ENCODE results near the gene SCFD2. TPM values are rescaled to one million over a fixed set of nuclear protein-coding genes. Genes with fewer than 3 reads are reported as not detected.
"Not testable (repeated sequence)": the region's sequence is repeated elsewhere in the genome, so short reads cannot be mapped to it uniquely, and the experiment has no call there.

The SCFD2 gene
- total RNA-seq, 1 donor from 2014 or later, result 10.7 TPM

GRCh38 chr4:53183754-53184153, 182.1 kb downstream of the SCFD2 start:
- H3K36me3 Mint-ChIP-seq (ENCODE audit: low read depth), result peaks cover 3% of the 10 kb centered on the region
- H3K4me3 Mint-ChIP-seq (ENCODE audit: unreplicated experiment), result no peak overlapping the region
- H3K27ac Mint-ChIP-seq (ENCODE audit: unreplicated experiment), result no peak overlapping the region
- peaks cover 17% of the 10 kb centered on the region for H3K9me3 Mint-ChIP-seq (ENCODE audit: low read depth)
- no peak for TF ChIP-seq CTCF (IDR thresholded peaks at IDR 0.05)
- H3K4me1 Mint-ChIP-seq (ENCODE audit: low read depth), result peaks cover 34% of the 10 kb centered on the region
- no peak for DNase-seq (ENCODE audit: low spot score)
- H3K27me3 Mint-ChIP-seq (ENCODE audit: low read depth), result no peaks in the 10 kb centered on the region

- H3K27me3 Mint-ChIP-seq (ENCODE audit: low read depth); H3K4me3 Mint-ChIP-seq (ENCODE audit: unreplicated experiment); H3K27ac Mint-ChIP-seq (ENCODE audit: unreplicated experiment); H3K36me3 Mint-ChIP-seq (ENCODE audit: low read depth); H3K4me1 Mint-ChIP-seq (ENCODE audit: low read depth): not testable (repeated sequence)
- peaks cover 34% of the 10 kb centered on the region for H3K9me3 Mint-ChIP-seq (ENCODE audit: low read depth)
- peak; percentile 64 for DNase-seq (ENCODE audit: low spot score)
These were observed 188.1 kb downstream of the SCFD2 start for GRCh38 chr4:53177751-53178150.

- Mint-ChIP-seq H3K9me3 (ENCODE audit: low read depth) (peaks cover 35% of the 10 kb centered on the region), H3K4me3 (ENCODE audit: unreplicated experiment) (no peak overlapping the region), H3K36me3 (ENCODE audit: low read depth) (peaks cover 11% of the 10 kb centered on the region), H3K27ac (ENCODE audit: unreplicated experiment) (no peak overlapping the region), H3K27me3 (ENCODE audit: low read depth) (no peaks in the 10 kb centered on the region), H3K4me1 (ENCODE audit: low read depth) (no peaks in the 10 kb centered on the region)
- DNase-seq (ENCODE audit: low spot score), result no peak
- no peak for TF ChIP-seq CTCF (IDR thresholded peaks at IDR 0.05)
These were observed 190.2 kb downstream of the SCFD2 start for GRCh38 chr4:53175640-53176039.

- no peak overlapping the region for H3K4me3 Mint-ChIP-seq (ENCODE audit: unreplicated experiment)
- peaks cover 11% of the 10 kb centered on the region for H3K36me3 Mint-ChIP-seq (ENCODE audit: low read depth)
- no peak for TF ChIP-seq CTCF (IDR thresholded peaks at IDR 0.05)
- H3K4me1 Mint-ChIP-seq (ENCODE audit: low read depth), result no peaks in the 10 kb centered on the region
- no peak for DNase-seq (ENCODE audit: low spot score)
- peaks cover 28% of the 10 kb centered on the region for H3K9me3 Mint-ChIP-seq (ENCODE audit: low read depth)
- H3K27me3 Mint-ChIP-seq (ENCODE audit: low read depth), result no peaks in the 10 kb centered on the region
- no peak overlapping the region for H3K27ac Mint-ChIP-seq (ENCODE audit: unreplicated experiment)
These were observed 191.0 kb downstream of the SCFD2 start for GRCh38 chr4:53174823-53175222.

- Mint-ChIP-seq H3K9me3 (ENCODE audit: low read depth) (peaks cover 17% of the 10 kb centered on the region), H3K27ac (ENCODE audit: unreplicated experiment) (no peak overlapping the region), H3K4me1 (ENCODE audit: low read depth) (no peaks in the 10 kb centered on the region), H3K4me3 (ENCODE audit: unreplicated experiment) (no peak overlapping the region), H3K36me3 (ENCODE audit: low read depth) (peaks cover 11% of the 10 kb centered on the region), H3K27me3 (ENCODE audit: low read depth) (no peaks in the 10 kb centered on the region)
- DNase-seq (ENCODE audit: low spot score), result no peak
- TF ChIP-seq CTCF (IDR thresholded peaks at IDR 0.05), result no peak
These were observed 192.3 kb downstream of the SCFD2 start for GRCh38 chr4:53173576-53173975.

GRCh38 chr4:53171797-53172196, 194.1 kb downstream of the SCFD2 start:
- DNase-seq (ENCODE audit: low spot score), result no peak

More at GRCh38 chr4:53171797-53172196, 194.1 kb downstream of the SCFD2 start:
- Mint-ChIP-seq H3K4me3 (ENCODE audit: unreplicated experiment) (no peak overlapping the region), H3K9me3 (ENCODE audit: low read depth) (peaks cover 9% of the 10 kb centered on the region), H3K27me3 (ENCODE audit: low read depth) (no peaks in the 10 kb centered on the region), H3K36me3 (ENCODE audit: low read depth) (peaks cover 8% of the 10 kb centered on the region), H3K27ac (ENCODE audit: unreplicated experiment) (no peak overlapping the region), H3K4me1 (ENCODE audit: low read depth) (no peaks in the 10 kb centered on the region)
- no peak for TF ChIP-seq CTCF (IDR thresholded peaks at IDR 0.05)
